Measurements from ENCODE around the gene IL4I1.
A peak's percentile ranks its signal among the peaks of the same experiment; 100 is the strongest.

IL4I1 gene

DNA sequence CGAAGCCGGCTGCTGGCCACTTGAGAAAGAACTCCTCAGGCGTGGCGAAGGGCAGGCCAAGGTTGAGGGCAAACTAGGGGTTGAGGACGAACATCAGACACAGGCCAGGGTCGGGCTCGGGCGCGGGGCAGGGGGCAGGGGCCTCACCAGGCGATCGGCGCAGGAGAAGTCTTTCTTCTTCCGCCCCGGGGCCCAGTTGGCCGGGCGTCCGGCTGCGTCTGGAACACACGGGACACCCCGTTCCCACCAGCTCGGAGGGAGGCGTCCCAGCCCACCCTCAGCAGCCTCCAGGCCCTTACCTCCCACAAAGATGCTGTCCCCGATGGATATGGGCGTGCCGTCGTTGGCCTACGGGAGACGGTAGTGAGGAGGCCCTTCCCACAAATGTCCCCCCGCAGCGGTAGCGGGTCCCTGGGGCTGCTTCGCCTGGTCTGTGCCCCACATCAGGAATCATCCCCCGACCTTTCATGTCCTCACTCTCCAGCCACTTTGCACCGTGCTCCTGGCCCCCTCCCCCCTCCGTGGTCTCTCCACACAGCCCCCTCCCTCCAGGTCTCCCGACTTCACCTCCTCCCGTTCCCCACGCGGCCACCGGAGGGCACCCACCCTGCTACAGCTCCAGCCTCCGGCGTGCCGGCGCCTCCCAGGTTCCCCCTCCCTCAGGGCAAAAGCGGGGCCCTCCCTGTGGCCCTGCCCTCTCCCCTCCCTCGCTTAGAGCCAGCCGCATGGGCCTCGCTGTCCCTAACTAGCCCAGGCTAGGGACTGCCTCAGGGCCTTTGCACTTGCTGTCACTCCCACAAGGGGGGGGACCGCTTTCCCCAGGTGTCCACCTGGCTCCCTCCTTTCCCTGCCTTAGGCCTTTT is 34.1 kb downstream of the IL4I1 start:
- H3K36me3 ChIP-seq = peaks cover 78% of the 10 kb centered on the region
- H3K27ac ChIP-seq = no peak overlapping the region
- TF ChIP-seq, protein P1, sequence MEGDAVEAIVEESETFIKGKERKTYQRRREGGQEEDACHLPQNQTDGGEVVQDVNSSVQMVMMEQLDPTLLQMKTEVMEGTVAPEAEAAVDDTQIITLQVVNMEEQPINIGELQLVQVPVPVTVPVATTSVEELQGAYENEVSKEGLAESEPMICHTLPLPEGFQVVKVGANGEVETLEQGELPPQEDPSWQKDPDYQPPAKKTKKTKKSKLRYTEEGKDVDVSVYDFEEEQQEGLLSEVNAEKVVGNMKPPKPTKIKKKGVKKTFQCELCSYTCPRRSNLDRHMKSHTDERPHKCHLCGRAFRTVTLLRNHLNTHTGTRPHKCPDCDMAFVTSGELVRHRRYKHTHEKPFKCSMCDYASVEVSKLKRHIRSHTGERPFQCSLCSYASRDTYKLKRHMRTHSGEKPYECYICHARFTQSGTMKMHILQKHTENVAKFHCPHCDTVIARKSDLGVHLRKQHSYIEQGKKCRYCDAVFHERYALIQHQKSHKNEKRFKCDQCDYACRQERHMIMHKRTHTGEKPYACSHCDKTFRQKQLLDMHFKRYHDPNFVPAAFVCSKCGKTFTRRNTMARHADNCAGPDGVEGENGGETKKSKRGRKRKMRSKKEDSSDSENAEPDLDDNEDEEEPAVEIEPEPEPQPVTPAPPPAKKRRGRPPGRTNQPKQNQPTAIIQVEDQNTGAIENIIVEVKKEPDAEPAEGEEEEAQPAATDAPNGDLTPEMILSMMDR (IDR thresholded peaks at IDR 0.05; ENCODE audit: low read depth, low read length) = peak; percentile 45; the same call in 1 of the 2 replicates
- H3K9me3 ChIP-seq (ENCODE audit: severe bottlenecking) = no peaks in the 10 kb centered on the region
- DNase-seq = peak; percentile 76
- no peak overlapping the region for H3K4me3 ChIP-seq (ENCODE audit: low read depth, low read length)
- H3K27me3 ChIP-seq (ENCODE audit: insufficient read depth, low read depth, severe bottlenecking) = no peaks in the 10 kb centered on the region

DNA sequence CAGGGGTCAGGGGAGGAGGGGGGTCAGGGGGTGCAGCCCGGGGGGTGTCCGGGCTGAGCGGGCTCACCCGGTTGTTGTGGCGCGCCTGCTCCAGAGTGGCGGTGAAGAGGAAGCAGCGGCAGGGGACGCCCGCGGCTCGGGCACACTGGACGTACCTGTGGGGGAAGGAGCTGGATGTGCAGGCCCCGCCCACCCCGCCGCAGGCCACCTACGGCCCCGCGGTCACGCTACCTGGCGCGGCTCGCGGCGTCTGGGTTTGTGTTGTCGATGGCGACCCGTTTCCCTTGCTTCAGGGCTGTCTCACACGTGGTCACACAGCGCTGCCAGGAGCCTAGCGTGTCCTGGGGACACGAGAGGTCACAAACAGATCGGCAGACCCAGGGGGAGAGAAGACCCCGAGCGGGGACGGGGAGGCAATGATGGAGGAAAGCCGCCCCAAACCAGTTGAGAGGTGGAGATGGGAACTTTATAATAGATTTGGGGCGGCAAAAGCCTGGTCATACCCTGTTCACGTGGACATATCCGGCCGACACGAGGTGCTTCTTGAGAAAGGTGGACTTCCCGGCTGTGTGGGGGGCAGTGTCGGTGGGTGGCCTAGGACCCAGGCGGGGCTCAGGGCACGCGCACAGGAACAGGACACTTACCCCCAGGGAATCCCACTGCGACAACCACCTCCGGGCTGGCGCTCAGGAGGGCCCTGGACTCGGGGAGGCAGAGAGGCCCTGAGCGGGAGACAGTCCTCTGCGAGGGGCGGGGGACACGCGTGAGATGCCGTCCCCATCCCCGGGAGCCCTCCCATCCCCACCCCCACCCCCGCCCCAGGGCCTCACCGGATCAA is 34.9 kb downstream of the IL4I1 start:
- H3K27me3 ChIP-seq (ENCODE audit: insufficient read depth, low read depth, severe bottlenecking) = no peaks in the 10 kb centered on the region
- H3K27ac ChIP-seq = no peak overlapping the region
- TF ChIP-seq, protein P1 (IDR thresholded peaks at IDR 0.05; ENCODE audit: low read depth, low read length) = no peak
- peaks cover 87% of the 10 kb centered on the region for H3K36me3 ChIP-seq
- no peaks in the 10 kb centered on the region for H3K9me3 ChIP-seq (ENCODE audit: severe bottlenecking)
- H3K4me3 ChIP-seq (ENCODE audit: low read depth, low read length) = no peak overlapping the region
- DNase-seq = no peak

DNA sequence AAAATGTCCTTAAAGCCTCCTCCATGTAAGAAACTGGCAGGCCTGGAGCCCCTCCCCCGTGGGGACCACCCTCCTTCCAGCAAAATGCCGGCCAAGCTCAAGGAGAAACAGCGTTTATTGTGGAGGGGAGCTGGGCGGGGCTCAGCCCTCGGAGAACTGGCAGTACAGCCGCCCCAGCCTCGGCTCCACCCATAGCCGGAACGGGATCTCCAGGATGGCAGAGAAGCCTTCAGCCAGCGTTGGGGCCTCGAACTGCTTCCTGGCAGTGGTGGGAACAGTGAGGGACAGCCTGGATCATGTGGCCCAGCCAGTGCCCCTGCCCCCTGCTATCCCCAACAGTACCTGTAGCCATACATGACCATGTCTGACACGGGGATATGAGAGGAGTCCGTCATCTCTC is 35.6 kb downstream of the IL4I1 start:
- peak; percentile 34 for DNase-seq
- Histone ChIP-seq H3K27me3 (ENCODE audit: insufficient read depth, low read depth, severe bottlenecking) (no peaks in the 10 kb centered on the region), H3K27ac (peak overlapping the region; percentile 33; the same call in 1 of the 2 replicates), H3K4me3 (ENCODE audit: low read depth, low read length) (no peak overlapping the region), H3K9me3 (ENCODE audit: severe bottlenecking) (no peaks in the 10 kb centered on the region), H3K36me3 (peaks cover 88% of the 10 kb centered on the region)
- TF ChIP-seq, protein P1 (IDR thresholded peaks at IDR 0.05; ENCODE audit: low read depth, low read length) = no peak

DNA sequence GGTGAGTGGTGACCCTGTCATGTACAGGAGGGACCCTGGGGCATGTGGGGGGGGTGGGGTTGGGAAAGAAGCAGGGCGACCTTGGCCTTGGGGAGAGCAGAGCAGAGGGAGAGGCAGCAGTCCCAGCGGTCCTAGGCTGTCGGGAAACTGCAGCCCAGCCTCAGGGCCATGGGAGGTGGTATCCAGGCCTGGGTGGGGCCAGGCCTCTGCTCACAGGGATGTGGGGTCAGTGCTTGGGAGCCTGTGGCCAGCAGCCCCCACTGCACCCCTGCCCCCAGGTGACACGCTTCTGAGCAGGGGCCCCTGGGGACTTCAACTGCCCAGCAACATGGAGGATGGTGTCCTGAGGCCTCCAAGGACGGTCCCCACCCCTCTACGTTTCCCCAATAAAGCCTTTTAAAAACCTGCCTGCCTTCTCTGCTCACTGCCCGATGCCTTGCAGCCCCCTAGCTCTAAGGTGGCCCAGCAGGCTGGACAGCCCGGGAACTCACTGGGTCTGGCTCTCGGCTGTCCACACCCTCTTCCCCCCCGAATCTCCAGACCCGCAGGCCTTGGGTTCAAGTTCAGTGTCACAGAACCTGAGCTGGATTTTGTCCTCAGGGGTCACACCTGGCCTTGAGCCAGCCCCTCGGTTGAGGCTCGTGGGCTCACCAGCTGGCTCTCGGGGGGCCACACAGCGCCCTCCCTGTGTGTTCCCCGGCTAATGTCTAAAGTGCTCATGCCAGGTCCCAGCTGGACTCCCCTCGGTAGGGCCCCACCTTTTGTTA is 36.2 kb downstream of the IL4I1 start:
- H3K27me3 ChIP-seq (ENCODE audit: insufficient read depth, low read depth, severe bottlenecking) = no peaks in the 10 kb centered on the region
- H3K36me3 ChIP-seq = peaks cover 91% of the 10 kb centered on the region
- peak overlapping the region; percentile 33 for H3K27ac ChIP-seq
- TF ChIP-seq, protein P1 (IDR thresholded peaks at IDR 0.05; ENCODE audit: low read depth, low read length) = no peak
- H3K4me3 ChIP-seq (ENCODE audit: low read depth, low read length) = no peak overlapping the region
- no peak for DNase-seq
- no peaks in the 10 kb centered on the region for H3K9me3 ChIP-seq (ENCODE audit: severe bottlenecking)

DNA sequence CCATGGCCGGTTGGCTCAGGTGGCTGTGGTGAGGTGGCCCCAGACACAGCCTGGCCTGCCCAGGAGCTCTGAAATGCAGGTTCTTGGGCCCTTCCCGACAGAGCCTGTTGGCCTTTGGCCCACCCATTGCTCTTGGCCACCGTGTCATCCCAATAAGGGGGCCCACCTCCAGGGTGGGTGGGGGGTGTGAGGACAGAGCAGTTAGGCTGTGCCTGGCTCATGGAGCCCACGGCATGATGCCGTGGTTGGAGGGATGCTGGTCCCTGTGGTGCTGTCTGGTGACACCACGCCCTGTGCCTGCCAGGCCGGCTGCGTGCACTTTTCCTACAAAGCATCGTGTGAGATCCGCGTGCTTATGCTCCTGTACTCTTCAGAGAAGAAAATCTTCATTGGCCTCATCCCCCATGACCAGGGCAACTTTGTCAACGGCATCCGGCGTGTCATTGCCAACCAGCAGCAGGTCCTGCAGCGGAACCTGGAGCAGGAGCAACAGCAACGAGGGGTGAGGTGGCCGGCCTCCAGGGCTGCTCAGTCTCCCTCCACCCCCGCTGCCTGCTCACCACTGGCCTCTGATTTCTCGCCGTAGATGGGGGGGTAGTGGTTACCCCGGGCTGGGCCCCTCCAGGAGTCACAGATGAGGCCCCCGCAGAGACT is 36.9 kb downstream of the IL4I1 start:
- Histone ChIP-seq H3K36me3 (peaks cover 96% of the 10 kb centered on the region), H3K27ac (no peak overlapping the region)

More for the DNA sequence above, 36.9 kb downstream of the IL4I1 start:
- DNase-seq = peak; percentile 24
- no peaks in the 10 kb centered on the region for H3K27me3 ChIP-seq (ENCODE audit: insufficient read depth, low read depth, severe bottlenecking)
- H3K9me3 ChIP-seq (ENCODE audit: severe bottlenecking) = no peaks in the 10 kb centered on the region
- no peak overlapping the region for H3K4me3 ChIP-seq (ENCODE audit: low read depth, low read length)
- TF ChIP-seq, protein P1 (IDR thresholded peaks at IDR 0.05; ENCODE audit: low read depth, low read length) = no peak
